Measurements from ENCODE around the gene PDXK. TPM values are rescaled to one million over a fixed set of nuclear protein-coding genes. Genes with fewer than 3 reads are reported as not detected.

Gene PDXK
- total and polyA plus RNA-seq, 10 of the 15 experiments (the other 5 are each of a cell fraction or from before 2014, with no cell fraction given) = 3.7 to 141 (median 60.0) TPM

- TF ChIP-seq FOXM1 (IDR thresholded peaks at IDR 0.05; ENCODE audit: low read depth, low read length) = no peak
- TF ChIP-seq BCL3 (IDR thresholded peaks at IDR 0.05; ENCODE audit: borderline replicate concordance, insufficient read depth, low read depth, low read length, poor library complexity, severe bottlenecking) = peak; percentile 95
- TF ChIP-seq SP1 (IDR thresholded peaks at IDR 0.05; ENCODE audit: low read depth, low read length) = peak; percentile 81
- TF ChIP-seq STAT1 (conservative IDR thresholded peaks at IDR 0.05) = no peak
- no peak for TF ChIP-seq BHLHE40 (IDR thresholded peaks at IDR 0.05; ENCODE audit: borderline replicate concordance in 1 of 2, low read depth in 2 of 2, low read length in 1 of 2)
- TF ChIP-seq RELB (IDR thresholded peaks at IDR 0.05; ENCODE audit: low read depth) = no peak
- TF ChIP-seq CEBPB (IDR thresholded peaks at IDR 0.05; ENCODE audit: borderline replicate concordance in 1 of 2, low read depth in 2 of 2, low read length in 2 of 2) = no peak
- TF ChIP-seq E2F4 (IDR thresholded peaks at IDR 0.05; ENCODE audit: low read depth, low read length) = no peak
- peak; percentile 90 for TF ChIP-seq NFYB (IDR thresholded peaks at IDR 0.05; ENCODE audit: insufficient read depth, low read depth, low read length)
- TF ChIP-seq MTA3 (IDR thresholded peaks at IDR 0.05; ENCODE audit: borderline replicate concordance, low read length) = no peak
Measured at GRCh38 chr21:43754948-43755781, 36.2 kb downstream of the PDXK start (continued).

Data from GM12878 (cell line).